Right lobe of liver (tissue), 4 donors: Measurements from ENCODE around the gene PITPNC1.

Source experiments
- POLR2A ChIP-seq: fragments of 450-650 bp; IDR thresholded peaks from one replicate; pipeline ENCODE4 v1.6.1; 2017; ENCODE audit warnings: antibody characterized with exemption, mild to moderate bottlenecking
- TF ChIP-seq, protein P1 (sequence below), 4 donors: fragments of 200-600 bp in 3 of 4; fragments of 450-650 bp in 1 of 4; IDR thresholded peaks; one replicate each; pipeline versions ENCODE4 v1.5.1 to v1.8.0; 2016 to 2022; ENCODE audit warnings: antibody characterized with exemption in 4 of 4, mild to moderate bottlenecking in 2 of 4
- donor health status: DM: no; HTN: no; CAD: no.
- donor health status: DM: no; HTN: no; CAD: no.
- donor health status: DM: no; HTN: yes; CAD: no.

DNA sequence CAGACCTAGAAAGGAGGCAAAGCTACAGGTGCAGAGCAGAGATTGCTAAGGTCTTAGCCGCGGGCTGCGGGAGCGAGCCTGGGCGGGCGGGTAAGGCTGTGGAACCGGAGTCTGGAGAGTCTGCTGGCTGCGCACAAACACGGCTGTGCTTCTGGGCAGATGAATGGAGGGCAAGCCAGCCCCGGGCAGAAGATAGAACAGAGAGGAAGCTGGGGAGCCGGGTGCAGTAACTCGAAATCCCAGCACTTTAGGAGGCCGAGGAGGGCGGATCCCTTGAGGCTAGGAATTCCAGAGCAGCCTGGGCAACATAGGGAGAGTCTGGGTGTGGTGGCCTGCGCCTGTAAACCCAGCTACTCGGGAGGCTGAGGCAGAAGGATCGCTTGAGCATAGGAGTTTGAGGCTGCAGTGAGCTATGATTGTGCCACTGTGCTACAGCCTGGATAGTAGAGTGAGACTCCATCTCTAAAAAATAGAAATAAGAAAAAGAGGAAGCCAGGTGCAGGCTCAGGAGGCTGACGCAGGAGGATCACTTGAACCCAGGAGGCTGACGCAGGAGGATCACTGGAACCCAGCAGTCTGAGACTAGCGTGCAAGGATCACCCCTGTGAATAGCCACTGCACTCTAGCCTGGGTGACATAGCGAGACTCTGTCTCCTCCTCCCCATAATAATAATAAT is 56.3 kb downstream of the PITPNC1 start:
- no peak for TF ChIP-seq POLR2A
- TF ChIP-seq, protein P1, sequence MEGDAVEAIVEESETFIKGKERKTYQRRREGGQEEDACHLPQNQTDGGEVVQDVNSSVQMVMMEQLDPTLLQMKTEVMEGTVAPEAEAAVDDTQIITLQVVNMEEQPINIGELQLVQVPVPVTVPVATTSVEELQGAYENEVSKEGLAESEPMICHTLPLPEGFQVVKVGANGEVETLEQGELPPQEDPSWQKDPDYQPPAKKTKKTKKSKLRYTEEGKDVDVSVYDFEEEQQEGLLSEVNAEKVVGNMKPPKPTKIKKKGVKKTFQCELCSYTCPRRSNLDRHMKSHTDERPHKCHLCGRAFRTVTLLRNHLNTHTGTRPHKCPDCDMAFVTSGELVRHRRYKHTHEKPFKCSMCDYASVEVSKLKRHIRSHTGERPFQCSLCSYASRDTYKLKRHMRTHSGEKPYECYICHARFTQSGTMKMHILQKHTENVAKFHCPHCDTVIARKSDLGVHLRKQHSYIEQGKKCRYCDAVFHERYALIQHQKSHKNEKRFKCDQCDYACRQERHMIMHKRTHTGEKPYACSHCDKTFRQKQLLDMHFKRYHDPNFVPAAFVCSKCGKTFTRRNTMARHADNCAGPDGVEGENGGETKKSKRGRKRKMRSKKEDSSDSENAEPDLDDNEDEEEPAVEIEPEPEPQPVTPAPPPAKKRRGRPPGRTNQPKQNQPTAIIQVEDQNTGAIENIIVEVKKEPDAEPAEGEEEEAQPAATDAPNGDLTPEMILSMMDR (IDR thresholded peaks at IDR 0.05): no peak
